Breast epithelium (tissue), 3 donors: ENCODE results near the gene EXOC3L1.

Experiments used
- POLR2A ChIP-seq: fragments of 450-650 bp; IDR thresholded peaks from one replicate; pipeline ENCODE4 v1.6.1; 2016; ENCODE audit warnings: antibody characterized with exemption, mild to moderate bottlenecking, moderate library complexity
- TF ChIP-seq, protein P1 (sequence below), 3 donors: fragments of 450-650 bp; IDR thresholded peaks; one replicate each; pipeline ENCODE4 v1.5.1; 2016 to 2017; ENCODE audit warnings: antibody characterized with exemption in 3 of 3, mild to moderate bottlenecking in 3 of 3, moderate library complexity in 3 of 3

DNA sequence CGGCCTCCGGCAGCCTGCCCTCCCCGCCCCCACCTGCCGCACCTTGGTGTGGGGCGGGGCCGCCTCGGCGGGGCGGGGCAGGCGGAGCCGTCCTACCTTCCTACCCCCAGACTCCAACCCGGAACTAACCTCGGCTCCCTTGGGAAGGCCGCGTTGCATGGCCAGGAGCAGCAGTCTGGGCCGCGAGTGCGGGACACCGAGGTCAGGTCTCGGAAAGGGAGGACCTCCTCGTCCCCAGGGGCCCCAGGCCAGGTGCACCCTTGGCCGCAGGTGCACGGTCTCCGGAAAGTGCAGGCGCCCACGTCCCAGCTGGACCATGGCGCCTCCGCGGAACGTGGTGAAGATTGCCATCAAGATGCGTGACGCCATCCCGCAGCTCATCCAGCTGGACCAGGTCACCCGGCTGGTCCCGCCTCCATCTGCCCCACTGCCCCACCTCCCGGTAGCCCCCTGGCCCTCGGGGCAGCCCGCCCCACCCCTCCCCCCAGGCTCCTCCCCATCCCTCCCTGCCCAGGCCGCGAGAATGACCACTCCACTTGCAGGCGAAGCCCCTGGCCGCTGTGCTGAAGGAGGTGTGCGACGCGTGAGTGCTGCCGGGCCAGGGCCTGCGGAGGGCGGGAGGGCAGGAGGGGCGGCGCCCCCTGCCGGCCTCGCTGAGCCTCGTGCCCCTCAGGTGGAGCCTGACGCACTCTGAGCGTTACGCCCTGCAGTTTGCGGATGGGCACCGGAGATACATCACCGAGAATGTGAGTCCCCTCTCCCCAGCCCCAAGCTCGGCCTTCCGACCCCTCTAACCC lies 9.3 kb upstream of the EXOC3L1 start, which contains the start of gene ELMO3:
- TF ChIP-seq POLR2A: no peak
- TF ChIP-seq, protein P1, sequence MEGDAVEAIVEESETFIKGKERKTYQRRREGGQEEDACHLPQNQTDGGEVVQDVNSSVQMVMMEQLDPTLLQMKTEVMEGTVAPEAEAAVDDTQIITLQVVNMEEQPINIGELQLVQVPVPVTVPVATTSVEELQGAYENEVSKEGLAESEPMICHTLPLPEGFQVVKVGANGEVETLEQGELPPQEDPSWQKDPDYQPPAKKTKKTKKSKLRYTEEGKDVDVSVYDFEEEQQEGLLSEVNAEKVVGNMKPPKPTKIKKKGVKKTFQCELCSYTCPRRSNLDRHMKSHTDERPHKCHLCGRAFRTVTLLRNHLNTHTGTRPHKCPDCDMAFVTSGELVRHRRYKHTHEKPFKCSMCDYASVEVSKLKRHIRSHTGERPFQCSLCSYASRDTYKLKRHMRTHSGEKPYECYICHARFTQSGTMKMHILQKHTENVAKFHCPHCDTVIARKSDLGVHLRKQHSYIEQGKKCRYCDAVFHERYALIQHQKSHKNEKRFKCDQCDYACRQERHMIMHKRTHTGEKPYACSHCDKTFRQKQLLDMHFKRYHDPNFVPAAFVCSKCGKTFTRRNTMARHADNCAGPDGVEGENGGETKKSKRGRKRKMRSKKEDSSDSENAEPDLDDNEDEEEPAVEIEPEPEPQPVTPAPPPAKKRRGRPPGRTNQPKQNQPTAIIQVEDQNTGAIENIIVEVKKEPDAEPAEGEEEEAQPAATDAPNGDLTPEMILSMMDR (IDR thresholded peaks at IDR 0.05): peak in 2 of 3 donors; percentile 45 to 59
